ENCODE measurements around the gene PLIN1. TPM values are rescaled to one million over a fixed set of nuclear protein-coding genes. Genes with fewer than 3 reads are reported as not detected.
A peak's percentile ranks its signal among the peaks of the same experiment; 100 is the strongest.

Gene PLIN1
- total RNA-seq, 1 donor from 2014 or later = 0.17 TPM

DNA sequence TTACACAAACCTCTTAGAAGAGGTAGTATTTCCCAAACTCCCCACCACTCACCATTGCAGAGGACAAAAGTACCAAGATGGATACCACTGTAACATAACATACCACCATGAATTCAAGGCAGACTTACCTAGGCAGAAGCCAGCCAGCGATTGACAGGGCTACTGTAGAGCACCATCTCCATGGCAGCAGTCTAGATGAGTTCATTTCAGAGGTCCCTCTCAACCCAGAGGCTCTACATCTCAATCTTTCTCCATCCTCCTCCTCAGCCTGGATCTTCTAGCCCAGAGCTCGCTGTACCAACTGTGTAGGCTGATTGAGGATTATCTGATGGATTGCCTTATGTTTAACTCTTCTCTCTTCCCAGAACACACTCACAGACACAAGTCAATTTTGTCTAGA, 2.0 kb upstream of the PLIN1 start:
- no peaks in the 10 kb centered on the region for H3K27me3 Mint-ChIP-seq (ENCODE audit: low read depth)
- TF ChIP-seq, protein P1, sequence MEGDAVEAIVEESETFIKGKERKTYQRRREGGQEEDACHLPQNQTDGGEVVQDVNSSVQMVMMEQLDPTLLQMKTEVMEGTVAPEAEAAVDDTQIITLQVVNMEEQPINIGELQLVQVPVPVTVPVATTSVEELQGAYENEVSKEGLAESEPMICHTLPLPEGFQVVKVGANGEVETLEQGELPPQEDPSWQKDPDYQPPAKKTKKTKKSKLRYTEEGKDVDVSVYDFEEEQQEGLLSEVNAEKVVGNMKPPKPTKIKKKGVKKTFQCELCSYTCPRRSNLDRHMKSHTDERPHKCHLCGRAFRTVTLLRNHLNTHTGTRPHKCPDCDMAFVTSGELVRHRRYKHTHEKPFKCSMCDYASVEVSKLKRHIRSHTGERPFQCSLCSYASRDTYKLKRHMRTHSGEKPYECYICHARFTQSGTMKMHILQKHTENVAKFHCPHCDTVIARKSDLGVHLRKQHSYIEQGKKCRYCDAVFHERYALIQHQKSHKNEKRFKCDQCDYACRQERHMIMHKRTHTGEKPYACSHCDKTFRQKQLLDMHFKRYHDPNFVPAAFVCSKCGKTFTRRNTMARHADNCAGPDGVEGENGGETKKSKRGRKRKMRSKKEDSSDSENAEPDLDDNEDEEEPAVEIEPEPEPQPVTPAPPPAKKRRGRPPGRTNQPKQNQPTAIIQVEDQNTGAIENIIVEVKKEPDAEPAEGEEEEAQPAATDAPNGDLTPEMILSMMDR (IDR thresholded peaks at IDR 0.05) = no peak
- DNase-seq (ENCODE audit: low spot score) = no peak
- peaks cover 9% of the 10 kb centered on the region for H3K36me3 Mint-ChIP-seq (ENCODE audit: low read depth)
- H3K4me1 Mint-ChIP-seq (ENCODE audit: low read depth) = peaks cover 20% of the 10 kb centered on the region
- H3K4me3 Mint-ChIP-seq (ENCODE audit: unreplicated experiment) = no peak overlapping the region
- no peaks in the 10 kb centered on the region for H3K9me3 Mint-ChIP-seq (ENCODE audit: low read depth)
- H3K27ac Mint-ChIP-seq (ENCODE audit: unreplicated experiment) = no peak overlapping the region

DNA sequence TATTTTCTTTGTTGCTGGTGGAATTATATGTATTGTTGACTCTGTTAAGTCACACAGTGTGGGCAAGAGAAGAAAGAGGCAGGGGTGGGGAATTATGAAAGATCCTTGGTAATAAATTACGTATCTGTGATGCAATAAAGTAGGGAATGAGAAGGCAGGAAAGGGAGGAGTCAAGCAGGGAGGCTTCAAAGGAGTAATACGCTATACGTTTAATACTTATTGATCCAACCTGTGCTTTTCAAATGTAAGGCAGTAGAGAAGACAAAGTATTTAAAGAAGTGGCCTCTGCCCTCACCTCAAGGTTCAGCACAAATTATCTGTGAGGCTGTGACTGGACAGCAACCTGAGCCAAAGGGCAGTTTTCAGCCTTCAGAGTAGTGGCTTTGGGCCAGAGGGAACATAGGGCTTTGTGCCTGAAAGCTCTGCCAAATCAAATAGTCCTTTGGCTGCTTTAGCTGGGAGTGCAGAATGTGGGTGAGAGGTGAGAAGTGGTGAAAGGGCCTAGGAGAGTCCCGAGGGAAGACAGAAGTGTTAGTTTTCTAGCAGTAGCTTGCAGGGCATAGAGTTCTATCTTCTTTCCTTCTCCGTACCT, 1.2 kb upstream of the PLIN1 start:
- H3K4me3 Mint-ChIP-seq (ENCODE audit: unreplicated experiment) = no peak overlapping the region
- TF ChIP-seq, protein P1 (IDR thresholded peaks at IDR 0.05) = no peak
- H3K27ac Mint-ChIP-seq (ENCODE audit: unreplicated experiment) = peak overlapping the region; percentile 60
- H3K4me1 Mint-ChIP-seq (ENCODE audit: low read depth) = peaks cover 20% of the 10 kb centered on the region
- peaks cover 6% of the 10 kb centered on the region for H3K36me3 Mint-ChIP-seq (ENCODE audit: low read depth)
- H3K27me3 Mint-ChIP-seq (ENCODE audit: low read depth) = no peaks in the 10 kb centered on the region
- H3K9me3 Mint-ChIP-seq (ENCODE audit: low read depth) = no peaks in the 10 kb centered on the region
- no peak for DNase-seq (ENCODE audit: low spot score)

DNA sequence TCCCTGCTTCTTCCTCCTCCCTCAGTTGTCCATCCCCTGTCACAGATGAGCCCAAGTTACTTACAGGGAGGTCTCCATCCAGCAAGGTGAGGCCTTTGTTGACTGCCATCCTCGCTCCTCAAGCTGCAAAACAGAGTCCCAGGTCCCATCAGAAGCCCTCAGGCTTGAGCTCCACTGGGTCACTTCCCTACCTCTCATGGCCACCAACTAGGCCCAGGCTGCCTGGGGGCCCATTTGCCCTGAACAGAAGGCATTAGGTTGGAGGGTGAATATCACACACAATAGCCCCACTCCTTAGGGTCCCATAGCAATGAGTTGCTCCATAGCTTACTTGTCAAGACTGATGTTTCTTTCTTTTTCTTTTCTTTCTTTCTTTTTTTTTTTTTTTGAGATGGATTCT, 1.8 kb downstream of the PLIN1 start:
- TF ChIP-seq, protein P1 (IDR thresholded peaks at IDR 0.05) = no peak
- no peak for DNase-seq (ENCODE audit: low spot score)
- H3K36me3 Mint-ChIP-seq (ENCODE audit: low read depth) = peaks cover 3% of the 10 kb centered on the region
- H3K4me1 Mint-ChIP-seq (ENCODE audit: low read depth) = peaks cover 30% of the 10 kb centered on the region
- no peaks in the 10 kb centered on the region for H3K9me3 Mint-ChIP-seq (ENCODE audit: low read depth)
- no peak overlapping the region for H3K27ac Mint-ChIP-seq (ENCODE audit: unreplicated experiment)
- no peak overlapping the region for H3K4me3 Mint-ChIP-seq (ENCODE audit: unreplicated experiment)
- H3K27me3 Mint-ChIP-seq (ENCODE audit: low read depth) = no peaks in the 10 kb centered on the region

DNA sequence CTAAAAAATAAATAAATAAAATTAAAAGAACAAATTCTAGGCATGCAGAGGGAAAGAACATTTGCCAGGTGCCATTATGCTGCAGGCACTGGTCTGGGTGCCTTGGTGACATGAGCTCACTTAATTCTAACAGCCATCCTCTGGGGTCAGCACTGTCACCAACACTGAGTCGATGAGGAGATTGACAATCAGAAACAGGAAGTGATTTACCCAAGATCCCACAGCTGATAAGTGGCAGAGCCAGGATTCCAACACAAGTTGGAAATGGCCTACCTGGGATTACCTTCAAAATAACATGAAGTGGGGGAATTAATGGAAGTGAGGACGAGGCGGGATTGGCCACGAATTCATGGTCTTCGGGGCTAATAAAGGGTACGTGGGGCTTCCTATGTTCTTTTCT, 3.6 kb downstream of the PLIN1 start:
- Mint-ChIP-seq H3K4me3 (ENCODE audit: unreplicated experiment) (no peak overlapping the region), H3K27me3 (ENCODE audit: low read depth) (no peaks in the 10 kb centered on the region), H3K27ac (ENCODE audit: unreplicated experiment) (no peak overlapping the region)

DNA sequence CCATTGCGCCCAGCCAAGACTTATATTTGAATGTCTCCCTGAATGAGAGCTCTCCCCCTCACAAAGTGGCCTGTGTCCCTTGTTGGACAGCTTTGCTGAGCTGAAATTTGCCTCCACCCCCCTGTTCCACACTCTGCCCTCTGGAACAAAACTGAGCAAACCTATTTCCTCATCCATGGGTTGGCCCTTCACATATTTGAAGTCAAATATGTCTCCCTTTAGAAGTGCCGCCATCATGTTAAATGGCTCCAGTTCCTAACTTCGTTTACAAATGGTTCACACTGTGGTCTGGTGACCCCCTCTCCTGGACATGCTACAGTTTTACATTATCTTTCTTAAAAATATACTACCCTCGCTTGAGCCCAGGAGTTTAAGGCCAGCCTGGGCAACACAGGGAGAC, 4.6 kb downstream of the PLIN1 start:
- DNase-seq (ENCODE audit: low spot score) = no peak
- Mint-ChIP-seq H3K36me3 (ENCODE audit: low read depth) (no peaks in the 10 kb centered on the region), H3K27ac (ENCODE audit: unreplicated experiment) (no peak overlapping the region), H3K9me3 (ENCODE audit: low read depth) (no peaks in the 10 kb centered on the region), H3K4me1 (ENCODE audit: low read depth) (peaks cover 16% of the 10 kb centered on the region), H3K4me3 (ENCODE audit: unreplicated experiment) (no peak overlapping the region), H3K27me3 (ENCODE audit: low read depth) (no peaks in the 10 kb centered on the region)
- TF ChIP-seq, protein P1 (IDR thresholded peaks at IDR 0.05) = no peak

More for the DNA sequence above, 3.6 kb downstream of the PLIN1 start:
- no peak for DNase-seq (ENCODE audit: low spot score)
- H3K36me3 Mint-ChIP-seq (ENCODE audit: low read depth) = no peaks in the 10 kb centered on the region
- TF ChIP-seq, protein P1 (IDR thresholded peaks at IDR 0.05) = no peak
- no peaks in the 10 kb centered on the region for H3K9me3 Mint-ChIP-seq (ENCODE audit: low read depth)
- H3K4me1 Mint-ChIP-seq (ENCODE audit: low read depth) = peaks cover 23% of the 10 kb centered on the region

Data from chondrocyte (in vitro differentiated cells).